Suprapubic skin (tissue), 4 donors: Measurements from ENCODE around the gene PRKCQ. TPM values are rescaled to one million over a fixed set of nuclear protein-coding genes. Genes with fewer than 3 reads are reported as not detected.

Source experiments
- DNase-seq, 2 donors: peaks; one replicate each; pipeline ENCODE4 v3.0.0-alpha.2; 2019; ENCODE audit warnings: low spot score in 2 of 2
- H3K27ac ChIP-seq: fragments of 200-600 bp; sonication (generic); one replicate; pipeline ENCODE4 v1.5.1; 2019
- H3K27me3 ChIP-seq: fragments of 200-600 bp; sonication (generic); one replicate; pipeline ENCODE4 v1.5.1; 2019
- H3K36me3 ChIP-seq: fragments of 200-600 bp; sonication (generic); one replicate; pipeline ENCODE4 v1.5.1; 2019
- H3K4me1 ChIP-seq: fragments of 200-600 bp; sonication (generic); one replicate; pipeline ENCODE4 v1.5.1; 2019
- H3K4me3 ChIP-seq: fragments of 200-600 bp; sonication (generic); one replicate; pipeline ENCODE4 v1.5.1; 2019; ENCODE audit warnings: mild to moderate bottlenecking
- H3K9me3 ChIP-seq: fragments of 200-600 bp; sonication (generic); one replicate; pipeline ENCODE4 v1.5.1; 2019
- CTCF ChIP-seq, 2 donors: fragments of 200-600 bp in 1 of 2; fragments of 450-650 bp in 1 of 2; sonication (generic) in 1 of 2; IDR thresholded peaks; one replicate each; pipeline ENCODE4 v1.5.1; 2016 to 2019; ENCODE audit warnings: antibody characterized with exemption in 2 of 2, mild to moderate bottlenecking in 1 of 2, moderate library complexity in 1 of 2
- EP300 ChIP-seq: sonication (generic); formaldehyde crosslinking; IDR thresholded peaks from one replicate; pipeline ENCODE4 v1.6.1; 2017; ENCODE audit warnings: antibody characterized with exemption
- POLR2A ChIP-seq, 2 donors: fragments of 450-650 bp; IDR thresholded peaks; one replicate each; pipeline ENCODE4 v1.6.1; 2017; ENCODE audit warnings: antibody characterized with exemption in 2 of 2, mild to moderate bottlenecking in 2 of 2, moderate library complexity in 2 of 2
- POLR2AphosphoS5 ChIP-seq, 3 donors: sonication (generic); formaldehyde crosslinking; IDR thresholded peaks; one replicate each; pipeline ENCODE4 v1.6.1; 2017; ENCODE audit warnings: antibody characterized with exemption in 3 of 3
- WGBS: methylation state at CpG from one replicate; pipeline ENCODE4 v1.1.5; 2018; 5-methylcytosine and 5-hydroxymethylcytosine counted together
- total RNA-seq, 4 donors: library from RNA; depleted of rRNA; stranded (reverse); fragments of >200 nt; gene quantifications; one replicate each; pipeline ENCODE4 v1.1.0, GENCODE V29; 2016

PRKCQ gene
- total RNA-seq: 1 to 10 TPM in 1 of 4 donors, under 1 TPM in 1, not detected in 2; 0.51 to 1.0 TPM

GRCh38 chr10:6579904-6580278, at the start of gene PRKCQ:
Gene PRKCQ, minus strand, starts transcription at chr10:6580276. Its CDS starts 65,141 bp downstream, at chr10:6515135.
- Histone ChIP-seq H3K4me1 (peaks cover 8% of the 10 kb centered on the region), H3K36me3 (no peaks in the 10 kb centered on the region), H3K27ac (no peak within 1 kb of the TSS), H3K9me3 (no peaks in the 10 kb centered on the region), H3K27me3 (peaks cover 49% of the 10 kb centered on the region), H3K4me3 (peak within 1 kb of the TSS; percentile 50)
- TF ChIP-seq POLR2AphosphoS5 (IDR thresholded peaks at IDR 0.05) (no peak), EP300 (no peak), CTCF (IDR thresholded peaks at IDR 0.05) (no peak), POLR2A (IDR thresholded peaks at IDR 0.05) (no peak)
- DNase-seq: no peak
- WGBS: 2% methylated on average over 13 of the region's 41 CpGs

GRCh38 chr10:6625428-6625827, 45.4 kb upstream of the PRKCQ start:
- no peak for DNase-seq
- Histone ChIP-seq H3K4me1 (no peaks in the 10 kb centered on the region), H3K27ac (no peak overlapping the region), H3K9me3 (no peaks in the 10 kb centered on the region), H3K27me3 (no peaks in the 10 kb centered on the region), H3K4me3 (no peak overlapping the region), H3K36me3 (no peaks in the 10 kb centered on the region)
- no peak for TF ChIP-seq EP300
- no peak for TF ChIP-seq POLR2A (IDR thresholded peaks at IDR 0.05)
- TF ChIP-seq POLR2AphosphoS5 (IDR thresholded peaks at IDR 0.05): no peak
- TF ChIP-seq CTCF (IDR thresholded peaks at IDR 0.05): no peak
- WGBS: 90% methylated on average over 4 of the region's 4 CpGs

GRCh38 chr10:6624392-6624791, 44.3 kb upstream of the PRKCQ start:
- Histone ChIP-seq H3K36me3 (no peaks in the 10 kb centered on the region), H3K9me3 (no peaks in the 10 kb centered on the region), H3K27ac (no peak overlapping the region), H3K27me3 (no peaks in the 10 kb centered on the region), H3K4me3 (no peak overlapping the region), H3K4me1 (no peaks in the 10 kb centered on the region)
- no peak for DNase-seq
- TF ChIP-seq POLR2A (IDR thresholded peaks at IDR 0.05) (no peak), EP300 (no peak), CTCF (IDR thresholded peaks at IDR 0.05) (no peak), POLR2AphosphoS5 (IDR thresholded peaks at IDR 0.05) (no peak)
- 54% methylated on average over 3 of the region's 3 CpGs for WGBS

GRCh38 chr10:6622921-6623320, 42.8 kb upstream of the PRKCQ start:
- WGBS: 76% methylated on average over 5 of the region's 5 CpGs
- no peak overlapping the region for H3K27ac ChIP-seq
- H3K4me3 ChIP-seq: no peak overlapping the region
- no peaks in the 10 kb centered on the region for H3K36me3 ChIP-seq
- H3K9me3 ChIP-seq: no peaks in the 10 kb centered on the region
- H3K27me3 ChIP-seq: no peaks in the 10 kb centered on the region
- DNase-seq: no peak
- TF ChIP-seq EP300: no peak
- TF ChIP-seq CTCF (IDR thresholded peaks at IDR 0.05): no peak
- no peak for TF ChIP-seq POLR2AphosphoS5 (IDR thresholded peaks at IDR 0.05)
- TF ChIP-seq POLR2A (IDR thresholded peaks at IDR 0.05): no peak
- no peaks in the 10 kb centered on the region for H3K4me1 ChIP-seq

GRCh38 chr10:6621536-6621935, 41.5 kb upstream of the PRKCQ start:
- DNase-seq: no peak
- TF ChIP-seq EP300: no peak
- no peak for TF ChIP-seq CTCF (IDR thresholded peaks at IDR 0.05)
- TF ChIP-seq POLR2AphosphoS5 (IDR thresholded peaks at IDR 0.05): no peak
- no peak for TF ChIP-seq POLR2A (IDR thresholded peaks at IDR 0.05)
- Histone ChIP-seq H3K36me3 (no peaks in the 10 kb centered on the region), H3K4me3 (no peak overlapping the region), H3K27ac (no peak overlapping the region), H3K4me1 (no peaks in the 10 kb centered on the region), H3K27me3 (no peaks in the 10 kb centered on the region), H3K9me3 (no peaks in the 10 kb centered on the region)
- 59% methylated on average over 5 of the region's 5 CpGs for WGBS
